Ascending aorta (tissue), 2 donors: ENCODE measurements around the gene CNN2. TPM values are rescaled to one million over a fixed set of nuclear protein-coding genes. Genes with fewer than 3 reads are reported as not detected.

Source experiments
- DNase-seq, 2 donors: peaks; one replicate each; pipeline ENCODE4 v3.0.0-alpha.2; 2019; ENCODE audit warnings: low spot score in 2 of 2
- H3K27ac ChIP-seq, 2 donors: fragments of 200-600 bp; sonication (generic); one replicate each; pipeline ENCODE4 v1.5.1; 2016 to 2017; ENCODE audit warnings: mild to moderate bottlenecking in 1 of 2
- H3K27me3 ChIP-seq: fragments of 200-600 bp; sonication (generic); one replicate; pipeline ENCODE4 v1.5.1; 2017
- H3K36me3 ChIP-seq, 2 donors: fragments of 200-600 bp; sonication (generic); one replicate each; pipeline ENCODE4 v1.5.1; 2016
- H3K4me1 ChIP-seq, 2 donors: fragments of 200-600 bp; sonication (generic); one replicate each; pipeline ENCODE4 v1.5.1; 2016 to 2017; ENCODE audit warnings: mild to moderate bottlenecking in 1 of 2
- H3K4me3 ChIP-seq, 2 donors: fragments of 200-600 bp; sonication (generic); one replicate each; pipeline ENCODE4 v1.5.1; 2016 to 2017; ENCODE audit warnings: mild to moderate bottlenecking in 1 of 2
- H3K9me3 ChIP-seq, 2 donors: fragments of 200-600 bp; sonication (generic); one replicate each; pipeline ENCODE4 v1.5.1; 2016
- intact Hi-C: fragments of 100-400 bp; cut with DNase I; formaldehyde crosslinking; loops from one replicate; pipeline ENCODE4 v1.15.1; 2023
- total RNA-seq: library from RNA; depleted of rRNA; stranded (reverse); fragments of >200 nt; gene quantifications from one replicate; pipeline ENCODE4 v1.1.0, GENCODE V29; 2016
- TF ChIP-seq, protein P1 (sequence below), 3 experiments: fragments of 200-600 bp in 2 of 3; fragments of 450-650 bp in 1 of 3; sonication (generic) in 2 of 3; IDR thresholded peaks; one replicate each; pipeline ENCODE4 v1.5.1; 2016 to 2019; ENCODE audit warnings: antibody characterized with exemption in 3 of 3, mild to moderate bottlenecking in 1 of 3, moderate library complexity in 1 of 3

The CNN2 gene
- total RNA-seq, 1 donor from 2014 or later = 79.1 TPM

DNA sequence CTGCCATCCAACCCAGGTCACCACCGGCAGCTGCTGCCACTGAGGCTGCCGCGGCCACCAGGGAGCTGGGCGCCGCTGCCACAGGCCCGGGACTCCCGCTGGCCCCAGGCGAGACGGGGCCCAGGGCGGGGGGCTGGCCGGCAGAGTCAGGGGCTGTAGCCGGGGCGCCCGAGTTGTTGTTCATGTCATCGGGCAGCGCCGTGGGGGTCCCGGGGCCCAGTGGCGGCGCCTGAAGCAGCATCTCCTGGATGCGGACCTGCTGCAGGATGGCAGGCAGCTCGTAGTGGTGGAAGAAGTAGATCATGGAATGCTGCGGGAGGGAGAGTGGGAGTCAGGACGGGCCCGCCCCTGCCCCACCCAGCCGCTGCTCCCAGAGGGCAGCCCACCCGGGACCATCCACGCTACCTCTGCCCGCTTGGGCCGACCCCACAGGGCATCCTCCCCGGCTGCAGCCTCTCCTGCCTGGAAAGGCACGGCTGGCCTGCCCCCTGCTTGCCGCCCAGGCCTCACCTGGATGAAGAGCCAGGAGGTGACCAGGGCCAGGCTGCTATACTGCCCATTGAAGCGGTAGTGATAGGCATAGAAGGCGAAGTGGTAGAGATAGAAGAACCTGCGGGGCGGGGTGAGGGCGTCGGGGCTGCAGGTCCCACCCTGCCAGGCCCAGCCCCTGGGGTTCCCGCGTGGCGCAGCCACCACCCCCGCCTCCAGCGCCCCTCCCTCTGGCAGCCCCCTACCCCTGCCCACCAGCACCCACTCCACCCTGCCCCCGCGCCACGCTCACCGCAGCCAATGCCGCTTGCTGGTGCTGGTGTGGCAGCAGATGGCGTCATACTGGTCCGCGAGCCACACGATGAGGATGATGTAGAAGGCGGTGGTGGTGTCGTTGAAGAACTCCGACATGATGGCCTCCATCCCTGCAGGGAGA is 15.6 kb upstream of the CNN2 start:
- Histone ChIP-seq H3K4me3 (no peak overlapping the region), H3K4me1 (peaks cover 0 to 5% of the 10 kb centered on the region in 2 donors), H3K36me3 (peaks cover 63 to 65% of the 10 kb centered on the region in 2 donors), H3K27ac (no peak overlapping the region), H3K9me3 (no peaks in the 10 kb centered on the region), H3K27me3 (no peaks in the 10 kb centered on the region)
- intact Hi-C loops = no loop called here
- no peak for DNase-seq
- TF ChIP-seq, protein P1, sequence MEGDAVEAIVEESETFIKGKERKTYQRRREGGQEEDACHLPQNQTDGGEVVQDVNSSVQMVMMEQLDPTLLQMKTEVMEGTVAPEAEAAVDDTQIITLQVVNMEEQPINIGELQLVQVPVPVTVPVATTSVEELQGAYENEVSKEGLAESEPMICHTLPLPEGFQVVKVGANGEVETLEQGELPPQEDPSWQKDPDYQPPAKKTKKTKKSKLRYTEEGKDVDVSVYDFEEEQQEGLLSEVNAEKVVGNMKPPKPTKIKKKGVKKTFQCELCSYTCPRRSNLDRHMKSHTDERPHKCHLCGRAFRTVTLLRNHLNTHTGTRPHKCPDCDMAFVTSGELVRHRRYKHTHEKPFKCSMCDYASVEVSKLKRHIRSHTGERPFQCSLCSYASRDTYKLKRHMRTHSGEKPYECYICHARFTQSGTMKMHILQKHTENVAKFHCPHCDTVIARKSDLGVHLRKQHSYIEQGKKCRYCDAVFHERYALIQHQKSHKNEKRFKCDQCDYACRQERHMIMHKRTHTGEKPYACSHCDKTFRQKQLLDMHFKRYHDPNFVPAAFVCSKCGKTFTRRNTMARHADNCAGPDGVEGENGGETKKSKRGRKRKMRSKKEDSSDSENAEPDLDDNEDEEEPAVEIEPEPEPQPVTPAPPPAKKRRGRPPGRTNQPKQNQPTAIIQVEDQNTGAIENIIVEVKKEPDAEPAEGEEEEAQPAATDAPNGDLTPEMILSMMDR (IDR thresholded peaks at IDR 0.05) = no peak

DNA sequence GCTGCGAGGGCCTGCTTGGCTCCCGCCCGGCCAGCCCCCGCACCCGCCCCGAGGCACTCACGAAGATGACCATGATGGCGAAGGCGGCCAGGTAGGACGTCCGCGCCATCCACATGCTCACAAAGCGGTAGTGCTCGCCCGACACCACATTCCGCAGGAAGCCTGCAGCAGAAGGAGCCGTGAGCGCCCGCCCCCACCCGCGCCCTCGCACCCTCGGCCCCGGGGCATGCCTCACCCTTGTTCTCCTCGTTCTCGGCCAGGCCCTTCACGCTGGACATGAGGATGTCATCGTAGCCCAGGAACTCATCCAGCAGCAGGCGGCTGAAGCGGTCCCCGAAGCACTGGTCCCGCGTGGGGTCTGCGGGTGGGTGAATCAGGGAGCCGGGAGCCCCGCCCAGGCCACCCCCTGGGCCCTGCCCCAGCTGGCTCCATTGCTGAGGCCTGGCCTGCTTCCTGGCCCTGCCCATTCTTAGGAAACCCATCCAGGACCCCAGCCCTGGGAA is 14.5 kb upstream of the CNN2 start:
- TF ChIP-seq, protein P1 (IDR thresholded peaks at IDR 0.05) = no peak
- Histone ChIP-seq H3K4me3 (no peak overlapping the region), H3K4me1 (peaks cover 7 to 13% of the 10 kb centered on the region in 2 donors), H3K36me3 (peaks cover 63 to 65% of the 10 kb centered on the region in 2 donors), H3K9me3 (no peaks in the 10 kb centered on the region), H3K27me3 (no peaks in the 10 kb centered on the region), H3K27ac (no peak overlapping the region)
- no peak for DNase-seq
- intact Hi-C loops = no loop called here

DNA sequence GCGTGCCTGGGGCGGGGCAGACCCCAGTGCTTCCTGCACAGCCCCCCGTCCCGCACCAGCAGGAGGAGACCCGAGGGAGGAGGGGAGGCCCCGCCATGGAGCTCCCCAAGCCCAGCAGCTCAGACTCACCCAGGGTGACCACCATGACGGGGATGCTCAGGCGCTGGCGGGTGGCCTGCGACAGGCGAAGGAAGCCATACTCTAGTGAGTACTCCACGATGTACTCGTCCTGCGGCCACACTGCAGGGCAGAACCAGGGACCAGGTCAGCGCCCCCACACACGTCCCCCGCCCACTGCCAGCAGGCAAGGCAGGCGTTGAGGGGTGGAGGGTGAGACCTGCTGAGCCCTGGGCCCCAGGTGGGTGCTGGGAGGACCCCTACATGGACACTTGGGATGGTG is 14.1 kb upstream of the CNN2 start:
- H3K36me3 ChIP-seq = peaks cover 63 to 65% of the 10 kb centered on the region in 2 donors
- intact Hi-C loops = no loop called here

DNA sequence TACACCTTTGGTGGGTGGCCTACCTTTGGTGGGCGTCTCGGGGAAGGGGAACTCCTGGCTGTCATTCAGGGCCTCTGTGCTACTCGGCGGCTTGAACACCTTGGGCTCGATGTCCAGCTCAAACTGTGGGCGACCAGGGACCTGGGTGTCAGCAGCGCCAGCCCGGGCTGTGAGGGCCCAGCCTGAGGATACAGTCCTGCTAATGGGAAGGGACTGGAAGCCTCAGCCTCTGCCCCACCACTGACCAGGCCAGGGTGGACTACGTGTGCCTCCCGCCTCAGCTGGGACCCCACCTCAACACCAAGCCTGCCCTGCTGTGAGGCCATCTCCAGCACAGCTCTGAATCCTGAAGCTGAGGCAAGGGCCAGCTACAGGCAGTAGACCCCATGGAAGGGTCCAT is 13.2 kb upstream of the CNN2 start:
- intact Hi-C loops = no loop called here
- Histone ChIP-seq H3K4me3 (no peak overlapping the region), H3K4me1 (peaks cover 20 to 23% of the 10 kb centered on the region in 2 donors)

More for the DNA sequence above, 14.1 kb upstream of the CNN2 start:
- Histone ChIP-seq H3K4me3 (no peak overlapping the region), H3K27ac (no peak overlapping the region), H3K27me3 (no peaks in the 10 kb centered on the region), H3K4me1 (peaks cover 11 to 17% of the 10 kb centered on the region in 2 donors), H3K9me3 (no peaks in the 10 kb centered on the region)
- TF ChIP-seq, protein P1 (IDR thresholded peaks at IDR 0.05) = no peak
- no peak for DNase-seq

DNA sequence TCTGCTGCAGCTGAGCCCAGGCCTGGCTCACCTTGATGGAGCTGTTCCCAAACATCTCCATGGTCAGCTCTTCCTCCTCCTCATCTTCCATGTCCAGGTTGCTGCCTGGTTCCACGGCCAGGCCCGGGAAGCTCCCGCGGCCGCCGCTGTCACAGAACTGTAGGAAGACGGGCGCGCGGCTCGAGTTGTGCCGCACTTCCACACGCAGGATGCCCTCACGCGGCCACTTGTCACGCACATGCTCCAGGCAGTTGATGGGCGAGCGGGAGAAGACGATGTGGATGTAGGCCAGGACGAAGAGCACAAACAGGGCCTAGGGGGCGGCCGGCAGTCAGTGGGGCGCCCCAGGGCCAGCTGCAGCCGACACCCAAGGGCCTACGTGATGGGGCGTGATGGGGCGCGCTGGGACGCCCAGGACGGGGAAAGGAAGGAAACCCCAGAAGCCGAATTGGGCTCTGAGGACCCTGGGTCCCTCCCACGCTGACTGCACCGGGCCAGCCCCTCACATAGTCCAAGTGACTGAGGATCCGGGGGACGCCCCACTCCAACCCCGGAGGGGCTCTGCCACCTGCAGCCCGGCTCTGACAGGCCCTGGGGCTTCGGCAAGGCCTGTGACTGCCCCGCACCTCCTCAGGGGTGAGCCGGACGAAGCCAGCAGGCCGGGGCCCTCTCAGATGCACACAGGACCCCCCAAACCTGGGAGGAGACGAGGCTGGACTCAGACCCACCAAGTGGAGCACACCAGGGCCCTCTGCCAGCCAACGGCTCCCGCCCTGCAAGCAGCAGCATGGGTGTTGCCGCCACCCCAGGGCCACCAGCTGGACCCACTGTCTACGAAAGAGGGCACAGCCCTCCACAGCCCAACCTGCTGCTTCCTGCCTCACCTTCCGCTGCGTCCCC is 12.0 kb upstream of the CNN2 start:
- TF ChIP-seq, protein P1 (IDR thresholded peaks at IDR 0.05) = no peak
- H3K36me3 ChIP-seq = peaks cover 55 to 56% of the 10 kb centered on the region in 2 donors
- H3K4me1 ChIP-seq = peaks cover 27 to 35% of the 10 kb centered on the region in 2 donors
- H3K27ac ChIP-seq = no peak overlapping the region
- intact Hi-C loops = no loop called here
- no peak for DNase-seq
- H3K4me3 ChIP-seq = no peak overlapping the region
- no peaks in the 10 kb centered on the region for H3K9me3 ChIP-seq
- H3K27me3 ChIP-seq = no peaks in the 10 kb centered on the region

More for the DNA sequence above, 13.2 kb upstream of the CNN2 start:
- H3K36me3 ChIP-seq = peaks cover 63 to 65% of the 10 kb centered on the region in 2 donors
- H3K9me3 ChIP-seq = no peaks in the 10 kb centered on the region
- no peak overlapping the region for H3K27ac ChIP-seq
- no peaks in the 10 kb centered on the region for H3K27me3 ChIP-seq
- TF ChIP-seq, protein P1 (IDR thresholded peaks at IDR 0.05) = no peak
- DNase-seq = no peak
